Epithelial cell of esophagus (primary cell): Measurements from ENCODE around the gene TTLL3.
"Not testable (repeated sequence)": the region's sequence is repeated elsewhere in the genome, so short reads cannot be mapped to it uniquely, and the experiment has no call there.

Experiments used
- DNase-seq: peaks from one replicate; pipeline ENCODE4 v3.0.0; 2010; ENCODE audit warnings: low read depth
- H3K4me3 ChIP-seq: 2 replicates; pipeline ENCODE4 v1.5.1; 2011; ENCODE audit warnings: mild to moderate bottlenecking, low read length, control low read depth
- CTCF ChIP-seq: IDR thresholded peaks from 2 replicates; pipeline ENCODE4 v1.5.1; 2011; ENCODE audit warnings: low read depth, mild to moderate bottlenecking, low read length, control low read depth, inconsistent platforms; ENCODE audit not compliant: insufficient read depth; ENCODE audit errors: missing control alignments

TTLL3 gene

DNA sequence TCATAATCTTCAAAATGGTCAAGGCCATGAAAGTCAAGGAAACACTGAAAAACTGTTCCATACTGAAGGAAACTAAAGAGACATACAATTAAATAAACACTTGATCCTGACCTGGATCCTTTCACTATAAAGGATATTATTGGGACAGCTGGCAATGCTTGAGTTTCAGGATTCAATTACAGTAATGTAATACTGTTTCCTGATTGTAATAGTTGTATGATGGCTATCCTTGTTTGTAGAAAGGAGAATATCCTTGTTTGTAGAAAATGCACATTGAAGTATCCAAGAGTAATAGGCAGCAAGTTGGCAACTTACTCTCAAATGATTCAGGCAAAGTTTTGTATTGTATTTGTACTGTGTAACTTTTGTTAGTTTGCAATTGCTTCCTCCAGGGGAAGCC lies 65.4 kb downstream of the TTLL3 start:
- no peak overlapping the region for H3K4me3 ChIP-seq
- no peak for DNase-seq
- TF ChIP-seq CTCF = no peak

DNA sequence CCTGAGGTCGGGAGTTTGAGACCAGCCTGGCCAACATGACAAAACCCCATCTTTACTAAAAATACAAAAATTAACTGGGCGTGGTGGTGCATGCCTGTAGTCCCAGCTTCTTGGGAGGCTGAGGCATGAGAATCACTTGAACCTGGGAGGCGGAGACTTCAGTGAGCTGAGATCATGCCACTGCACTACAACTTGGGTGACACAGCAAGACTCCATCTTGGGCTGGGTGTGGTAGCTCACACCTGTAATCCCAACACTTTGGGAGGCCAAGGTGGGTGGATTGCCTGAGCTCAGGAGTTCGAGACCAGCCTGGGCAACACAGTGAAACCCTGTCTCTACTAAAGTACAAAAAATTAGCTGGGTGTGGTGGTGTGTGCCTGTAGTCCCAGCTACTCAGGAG lies 66.2 kb downstream of the TTLL3 start:
- not testable (repeated sequence) for H3K4me3 ChIP-seq, DNase-seq

DNA sequence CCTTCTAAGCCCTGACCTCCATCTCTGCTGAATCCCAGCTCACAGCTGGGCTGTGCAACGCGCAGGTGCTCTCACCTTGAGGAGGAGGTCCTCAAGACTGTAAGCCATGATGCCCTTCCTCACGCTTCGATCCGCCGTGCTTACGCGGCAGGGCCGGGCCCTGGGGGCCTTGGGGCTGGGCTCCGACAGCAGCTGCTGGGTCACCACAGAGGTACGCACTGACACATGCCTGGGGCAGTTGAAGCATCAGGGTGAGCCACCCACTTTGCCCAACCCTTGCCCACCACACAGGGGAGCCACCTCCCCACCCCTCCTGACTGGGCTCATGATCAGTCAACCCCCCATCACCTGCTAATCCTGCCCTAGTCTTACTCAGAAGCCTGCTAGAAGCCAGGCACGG lies 66.9 kb downstream of the TTLL3 start:
- no peak for DNase-seq
- no peak for TF ChIP-seq CTCF
- no peak overlapping the region for H3K4me3 ChIP-seq

- no peak for DNase-seq
- TF ChIP-seq CTCF = no peak
Measured at GRCh38 chr3:9878700-9879099, 68.6 kb downstream of the TTLL3 start.

GRCh38 chr3:9879830-9880549 lies 69.9 kb downstream of the TTLL3 start, which contains the start of gene CIDEC:
Gene CIDEC, minus strand, starts transcription at chr3:9880253. Its CDS starts 1,767 bp downstream, at chr3:9878486.
- no peak within 1 kb of the TSS for H3K4me3 ChIP-seq
- no peak for TF ChIP-seq CTCF
- no peak for DNase-seq

More at GRCh38 chr3:9878700-9879099, 68.6 kb downstream of the TTLL3 start:
- no peak overlapping the region for H3K4me3 ChIP-seq

DNA sequence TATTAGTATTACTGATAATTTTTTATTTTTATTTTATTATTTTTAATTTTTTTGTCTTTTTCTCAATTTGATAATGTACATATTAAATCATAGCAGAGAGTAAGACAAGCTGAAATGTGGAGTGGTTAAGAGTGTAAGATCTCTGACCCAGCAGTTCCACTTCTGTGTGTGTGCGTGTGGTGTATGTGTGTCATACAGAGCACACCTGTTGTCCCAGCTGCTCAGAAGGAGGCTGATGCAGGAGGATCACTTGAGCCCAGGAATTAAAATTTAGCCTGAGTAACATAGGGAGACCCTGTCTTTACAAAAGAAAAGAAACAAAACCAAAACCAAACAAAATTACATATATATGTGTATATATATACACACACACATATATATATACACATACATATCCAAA lies 71.4 kb downstream of the TTLL3 start:
- no peak overlapping the region for H3K4me3 ChIP-seq
- DNase-seq = no peak
- TF ChIP-seq CTCF = no peak

DNA sequence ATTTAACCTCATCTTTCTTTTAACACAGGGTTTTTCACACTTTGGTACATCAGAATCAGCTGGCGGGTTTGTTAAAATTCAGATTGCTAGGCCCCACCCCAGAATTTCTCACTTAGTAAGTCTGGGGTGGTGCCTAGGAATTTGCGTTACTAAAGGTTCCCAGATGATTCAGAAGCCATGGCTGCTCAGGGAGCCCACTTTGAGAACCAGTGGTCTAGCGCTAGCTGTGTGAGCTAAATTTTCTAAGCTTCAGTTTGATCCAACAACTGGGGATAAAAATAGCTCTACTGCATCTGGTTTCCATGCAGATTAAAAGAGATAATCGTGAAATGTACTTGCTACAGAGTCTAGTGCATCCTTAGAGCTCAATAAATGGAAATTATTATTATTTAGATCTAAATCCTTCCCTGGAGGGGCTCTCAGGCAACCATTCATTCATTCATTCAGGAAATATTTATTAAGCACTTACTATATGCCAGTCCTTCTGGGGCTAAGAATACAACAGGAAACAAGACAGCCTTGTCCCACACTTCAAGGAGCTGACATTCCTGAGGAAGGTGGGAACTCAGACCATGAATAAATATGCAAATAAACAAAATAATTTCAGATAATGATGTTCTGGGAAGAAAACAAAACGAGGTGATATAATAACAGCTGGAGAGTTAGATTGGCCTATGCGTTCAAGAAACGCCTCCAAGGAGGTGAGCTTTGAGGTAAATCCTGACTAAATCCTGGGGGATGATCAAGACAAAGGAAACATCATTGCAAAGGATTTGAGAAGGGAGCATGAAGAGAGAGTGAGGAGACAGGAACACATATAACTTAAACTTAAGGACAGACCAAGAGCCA lies 73.9 kb downstream of the TTLL3 start:
- no peak for TF ChIP-seq CTCF
- DNase-seq = no peak
- no peak overlapping the region for H3K4me3 ChIP-seq
